HG03460 (cell line): ENCODE results near the gene HLA-DQB1.

Source experiments
- ATAC-seq: cut with Tn5 transposase; IDR thresholded peaks from one replicate; pipeline ENCODE4 v1.9.1; 2021; ENCODE audit not compliant: unreplicated experiment

The HLA-DQB1 gene

GRCh38 chr6:32627831-32628230 lies 38.6 kb downstream of the HLA-DQB1 start:
- no peak for ATAC-seq

GRCh38 chr6:32627249-32627648 lies 39.2 kb downstream of the HLA-DQB1 start:
- no peak for ATAC-seq

- no peak for ATAC-seq
Measured at GRCh38 chr6:32625137-32625536, 41.3 kb downstream of the HLA-DQB1 start.

- ATAC-seq = no peak
Measured at GRCh38 chr6:32624565-32624964, 41.9 kb downstream of the HLA-DQB1 start.

GRCh38 chr6:32623693-32624092 lies 42.8 kb downstream of the HLA-DQB1 start:
- ATAC-seq = no peak

- ATAC-seq = peak; percentile 74
Measured at GRCh38 chr6:32622545-32623401, 43.7 kb downstream of the HLA-DQB1 start.

GRCh38 chr6:32621372-32621771 lies 45.1 kb downstream of the HLA-DQB1 start:
- ATAC-seq = no peak

- no peak for ATAC-seq
Measured at GRCh38 chr6:32617751-32618150, 48.7 kb downstream of the HLA-DQB1 start.

- ATAC-seq = no peak
Measured at GRCh38 chr6:32615885-32616532, 50.4 kb downstream of the HLA-DQB1 start.

- ATAC-seq = no peak
Measured at GRCh38 chr6:32614366-32615081, 51.9 kb downstream of the HLA-DQB1 start.

GRCh38 chr6:32613475-32613874 lies 53.0 kb downstream of the HLA-DQB1 start:
- no peak for ATAC-seq

- ATAC-seq = no peak
Measured at GRCh38 chr6:32610682-32611296, 55.7 kb downstream of the HLA-DQB1 start.

GRCh38 chr6:32609731-32610640 lies 56.5 kb downstream of the HLA-DQB1 start:
- peak; percentile 94 for ATAC-seq
